AG10803 (cell line): ENCODE results near the gene SHC4.

Experiments used
- DNase-seq: peaks from one replicate; pipeline ENCODE4 v3.0.0; 2010; ENCODE audit warnings: low read depth
- H3K4me3 ChIP-seq: 2 replicates; pipeline ENCODE4 v1.5.1; 2011; ENCODE audit warnings: mild to moderate bottlenecking, low read length, control low read depth
- TF ChIP-seq, protein P1 (sequence below): conservative IDR thresholded peaks from 2 replicates; pipeline ENCODE4 v1.5.1; 2011; ENCODE audit warnings: mild to moderate bottlenecking, low read length, control low read depth, inconsistent platforms

The SHC4 gene

DNA sequence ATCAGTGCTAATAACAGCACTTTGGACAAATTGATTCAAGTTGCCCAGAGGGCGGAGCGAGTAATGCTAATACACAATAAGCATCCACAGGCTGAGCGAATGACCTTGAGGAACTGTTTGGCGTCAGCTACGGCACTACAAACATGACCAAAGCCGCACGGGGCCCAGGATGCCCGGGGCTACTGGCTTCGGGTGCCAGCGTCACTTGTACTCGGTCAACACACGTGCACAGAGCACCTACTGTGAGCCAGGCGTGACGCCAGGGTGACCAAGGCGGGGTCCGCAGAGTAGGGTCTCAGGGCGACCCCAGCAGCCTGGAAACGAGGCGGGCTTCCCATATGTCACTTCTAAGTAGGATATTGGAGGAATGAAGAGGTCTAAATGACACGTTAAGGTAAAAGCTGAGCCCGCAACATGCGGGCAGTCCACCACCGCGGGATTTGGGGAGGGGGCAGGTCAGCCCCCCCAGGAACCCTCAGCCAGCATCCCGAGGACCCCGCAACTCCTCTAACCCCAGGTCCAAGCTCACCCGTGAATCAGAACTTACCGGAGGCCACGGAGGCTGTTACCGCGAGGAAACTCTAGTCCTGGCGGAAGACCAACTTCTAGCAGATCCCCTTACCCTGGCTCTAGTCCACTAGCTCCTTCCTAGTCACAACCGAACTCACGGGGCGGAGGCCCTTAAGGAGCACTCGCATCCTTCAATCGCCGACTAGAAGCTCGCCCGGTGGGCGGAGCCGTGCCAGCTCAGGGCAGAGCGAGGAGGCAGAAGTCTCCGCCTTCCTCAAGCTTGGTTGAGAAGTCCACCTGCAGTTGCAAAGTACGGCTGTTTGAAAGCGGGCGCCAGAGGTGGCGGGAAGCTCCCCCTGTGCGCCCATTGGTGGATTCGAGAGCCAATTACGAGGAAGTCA, 153.1 kb downstream of the SHC4 start, which contains the start of gene CEP152:
TSS of gene CEP152 (minus strand) at position 656 of the 911 bp plus-strand sequence. CDS start 5,420 bp downstream, outside the sequence.
- peak; percentile 99 for DNase-seq
- peak within 1 kb of the TSS; percentile 89 for H3K4me3 ChIP-seq
- TF ChIP-seq, protein P1, sequence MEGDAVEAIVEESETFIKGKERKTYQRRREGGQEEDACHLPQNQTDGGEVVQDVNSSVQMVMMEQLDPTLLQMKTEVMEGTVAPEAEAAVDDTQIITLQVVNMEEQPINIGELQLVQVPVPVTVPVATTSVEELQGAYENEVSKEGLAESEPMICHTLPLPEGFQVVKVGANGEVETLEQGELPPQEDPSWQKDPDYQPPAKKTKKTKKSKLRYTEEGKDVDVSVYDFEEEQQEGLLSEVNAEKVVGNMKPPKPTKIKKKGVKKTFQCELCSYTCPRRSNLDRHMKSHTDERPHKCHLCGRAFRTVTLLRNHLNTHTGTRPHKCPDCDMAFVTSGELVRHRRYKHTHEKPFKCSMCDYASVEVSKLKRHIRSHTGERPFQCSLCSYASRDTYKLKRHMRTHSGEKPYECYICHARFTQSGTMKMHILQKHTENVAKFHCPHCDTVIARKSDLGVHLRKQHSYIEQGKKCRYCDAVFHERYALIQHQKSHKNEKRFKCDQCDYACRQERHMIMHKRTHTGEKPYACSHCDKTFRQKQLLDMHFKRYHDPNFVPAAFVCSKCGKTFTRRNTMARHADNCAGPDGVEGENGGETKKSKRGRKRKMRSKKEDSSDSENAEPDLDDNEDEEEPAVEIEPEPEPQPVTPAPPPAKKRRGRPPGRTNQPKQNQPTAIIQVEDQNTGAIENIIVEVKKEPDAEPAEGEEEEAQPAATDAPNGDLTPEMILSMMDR = no peak; the same call in 1 of the 2 replicates

DNA sequence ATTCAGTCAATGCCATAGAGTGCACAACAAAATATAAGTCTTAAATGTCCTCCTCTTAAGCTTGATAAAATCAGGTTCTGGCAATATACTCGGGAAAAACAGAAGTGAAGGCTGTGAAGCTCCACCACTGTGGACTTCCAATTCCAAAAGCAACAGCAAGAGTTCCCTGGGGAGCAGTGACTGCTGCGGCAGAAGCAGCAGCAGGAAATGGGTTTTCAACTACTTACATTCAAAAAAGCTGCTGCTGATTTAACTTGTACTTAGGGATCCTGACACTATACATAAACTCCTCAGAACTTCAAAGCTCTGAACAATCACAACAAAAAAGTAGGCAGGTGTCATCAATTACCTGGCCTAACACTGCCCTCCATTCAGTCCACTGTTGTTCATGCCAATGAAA, 157.6 kb downstream of the SHC4 start:
- TF ChIP-seq, protein P1 = no peak
- DNase-seq = peak; percentile 57
- no peak overlapping the region for H3K4me3 ChIP-seq

DNA sequence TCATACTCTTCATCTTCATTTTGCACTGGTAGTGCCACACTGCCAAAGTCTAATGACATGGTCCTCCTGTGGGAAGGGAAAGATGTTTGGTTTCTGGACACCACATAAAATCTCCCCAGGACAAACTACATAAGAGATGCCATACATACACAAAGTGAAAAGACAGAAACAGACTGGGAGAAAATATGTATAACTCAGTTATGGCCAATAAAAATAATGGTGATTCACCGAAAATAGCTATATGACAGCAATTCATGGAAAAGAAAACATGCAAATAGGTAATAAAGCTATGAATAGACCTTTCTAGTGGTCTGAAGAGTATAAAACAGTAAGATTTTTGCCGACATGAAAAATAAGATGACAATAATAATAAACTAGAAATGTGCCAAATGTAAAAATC, 158.1 kb downstream of the SHC4 start:
- DNase-seq = no peak
- TF ChIP-seq, protein P1 = no peak
- H3K4me3 ChIP-seq = no peak overlapping the region

DNA sequence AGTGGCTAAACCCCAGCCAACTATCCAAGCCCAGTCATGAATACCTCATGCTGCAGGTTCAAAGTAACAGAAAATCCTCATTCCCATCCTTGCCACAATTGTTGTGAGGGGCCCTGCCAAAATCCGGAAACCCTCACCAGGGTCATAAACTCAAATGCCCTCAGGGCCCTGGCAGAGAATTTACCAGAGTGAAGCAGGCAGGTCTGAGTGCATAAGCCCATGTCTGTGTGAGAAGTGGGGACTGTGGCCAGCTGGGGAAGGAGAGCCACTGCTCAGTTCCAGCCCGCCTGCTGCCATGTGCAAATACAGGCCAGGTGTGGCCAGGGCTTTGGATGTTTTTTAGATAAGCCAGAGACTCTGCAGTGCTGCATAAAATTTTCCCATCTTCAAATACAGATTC, 159.8 kb downstream of the SHC4 start:
- DNase-seq = no peak
- TF ChIP-seq, protein P1 = no peak
- H3K4me3 ChIP-seq = no peak overlapping the region

DNA sequence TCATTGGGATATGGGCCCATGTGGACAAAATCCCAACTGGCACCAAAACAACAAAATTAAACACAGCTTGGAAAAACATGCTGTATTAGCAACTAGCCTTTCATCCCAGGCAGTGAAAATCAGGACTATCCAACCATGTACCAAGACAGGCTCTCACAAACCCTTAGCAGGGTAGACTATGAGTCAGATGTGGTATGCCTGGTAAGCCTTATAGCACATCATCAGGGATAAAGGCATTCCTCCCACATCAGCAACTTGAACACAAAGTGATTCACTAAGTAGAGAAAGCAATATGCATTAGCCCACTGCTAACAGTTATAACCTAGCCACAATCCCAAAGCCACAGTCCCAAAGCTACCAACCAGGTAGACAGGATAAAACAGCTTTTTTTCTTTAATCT, 160.9 kb downstream of the SHC4 start:
- TF ChIP-seq, protein P1 = no peak
- DNase-seq = peak; percentile 94
- H3K4me3 ChIP-seq = no peak overlapping the region

DNA sequence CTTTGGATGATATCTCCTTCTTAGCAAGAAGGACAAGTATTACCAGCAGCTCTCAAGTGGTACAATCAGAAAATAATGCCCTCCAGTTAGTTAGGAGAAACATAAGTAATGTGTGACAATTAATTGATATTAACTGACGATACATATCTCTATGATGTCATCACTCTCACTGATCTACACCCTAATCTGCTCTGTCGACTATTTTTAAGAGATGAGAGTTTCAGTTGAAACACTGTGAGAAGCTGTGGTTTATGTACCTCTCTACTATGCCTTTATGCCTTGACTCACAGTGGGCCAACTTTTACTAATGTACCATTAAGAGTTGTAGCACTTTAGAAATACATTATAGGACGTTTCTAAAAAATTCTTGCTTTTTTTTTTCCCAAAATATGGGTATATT, 161.5 kb downstream of the SHC4 start:
- TF ChIP-seq, protein P1 = no peak
- DNase-seq = no peak
- no peak overlapping the region for H3K4me3 ChIP-seq

DNA sequence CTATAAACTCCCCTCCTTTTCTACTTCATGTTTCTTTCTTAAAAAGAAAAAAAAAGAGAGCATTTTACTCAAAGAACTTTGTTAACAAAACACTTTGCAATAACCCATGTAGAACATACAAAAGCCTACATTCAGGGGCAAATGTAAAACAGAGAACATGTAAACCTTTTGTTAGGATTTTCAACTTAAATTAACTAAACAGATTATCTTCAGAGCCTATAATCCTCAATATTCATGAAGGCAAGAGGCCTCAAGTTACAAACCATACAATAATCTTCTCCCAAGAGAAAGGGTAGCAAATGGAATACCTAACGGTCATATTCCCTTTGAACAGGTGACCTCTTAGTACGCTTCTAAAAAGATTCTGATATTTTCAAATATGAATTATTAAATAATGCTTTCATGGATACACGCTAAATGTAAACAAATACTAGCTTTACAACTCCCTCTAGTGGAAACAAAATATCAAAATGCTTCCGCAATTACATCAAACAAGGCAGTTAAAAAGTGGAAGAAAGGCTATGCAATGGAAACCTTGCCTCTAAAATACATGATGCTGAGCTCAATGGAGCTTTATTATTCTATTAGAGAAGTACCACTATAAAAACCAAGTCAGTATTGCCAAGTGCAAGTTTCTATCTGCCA, 162.8 kb downstream of the SHC4 start:
- TF ChIP-seq, protein P1 = peak; percentile 66
- peak; percentile 50 for DNase-seq
- no peak overlapping the region for H3K4me3 ChIP-seq
